Thymus (tissue), 11 donors: Measurements from ENCODE around the gene AVP. TPM values are rescaled to one million over a fixed set of nuclear protein-coding genes. Genes with fewer than 3 reads are reported as not detected.
"Not testable (repeated sequence)": the region's sequence is repeated elsewhere in the genome, so short reads cannot be mapped to it uniquely, and the experiment has no call there.

Source experiments
- DNase-seq, 9 donors: peaks; one replicate each; pipeline ENCODE4 v3.0.0-alpha.2; 2013; ENCODE audit warnings: low spot score in 9 of 9, low read depth in 6 of 9, missing footprints in 1 of 9
- H3K27ac ChIP-seq, 2 donors: one replicate each; pipeline ENCODE4 v1.5.1; 2013; ENCODE audit warnings: control low read depth in 1 of 2, low read depth in 1 of 2, low read length in 1 of 2, mild to moderate bottlenecking in 1 of 2, moderate library complexity in 1 of 2
- H3K27me3 ChIP-seq, 2 donors: one replicate each; pipeline ENCODE4 v1.5.1; 2013; ENCODE audit warnings: low read length in 1 of 2; ENCODE audit not compliant: control insufficient read depth in 2 of 2, insufficient read depth in 1 of 2
- H3K36me3 ChIP-seq, 2 donors: one replicate each; pipeline ENCODE4 v1.5.1; 2013; ENCODE audit warnings: low read length in 1 of 2, mild to moderate bottlenecking in 1 of 2, moderate library complexity in 1 of 2; ENCODE audit not compliant: control insufficient read depth in 2 of 2, insufficient read depth in 2 of 2
- H3K4me1 ChIP-seq, 2 donors: one replicate each; pipeline ENCODE4 v1.5.1; 2013; ENCODE audit warnings: low read length in 2 of 2; ENCODE audit not compliant: control insufficient read depth in 2 of 2, insufficient read depth in 2 of 2
- H3K4me3 ChIP-seq, 2 donors: one replicate each; pipeline ENCODE4 v1.5.1; 2013; ENCODE audit warnings: low read length in 2 of 2, control low read depth in 1 of 2, mild to moderate bottlenecking in 1 of 2
- H3K9me3 ChIP-seq, 2 donors: one replicate each; pipeline ENCODE4 v1.5.1; 2013; ENCODE audit warnings: low read length in 1 of 2, mild to moderate bottlenecking in 1 of 2; ENCODE audit not compliant: control insufficient read depth in 2 of 2, insufficient read depth in 1 of 2
- WGBS: extraction: QIAGEN DNeasy Blood & Tissue Kit; methylation state at CpG from one replicate; pipeline ENCODE4 v1.1.7; 2013; 5-methylcytosine and 5-hydroxymethylcytosine counted together
- polyA plus RNA-seq: library from polyadenylated mRNA; stranded (reverse); fragments of 200-250 nt; gene quantifications from one replicate; pipeline ENCODE4 v1.2.3, GENCODE V29; 2013
- total RNA-seq: library from RNA; stranded (reverse); fragments of 120-200 nt; gene quantifications from one replicate; pipeline ENCODE4 v1.2.4, GENCODE V29; 2013
- donor health status: healthy.

The AVP gene
- total and polyA plus RNA-seq, 2 donors = 0.33 to 5.2 TPM

GRCh38 chr20:3081641-3082040 lies 2.9 kb downstream of the AVP start:
- 82% methylated on average over 11 of the region's 11 CpGs for WGBS
- H3K4me3 ChIP-seq = no peak overlapping the region
- DNase-seq = no peak
- H3K36me3 ChIP-seq = no peaks in the 10 kb centered on the region
- H3K27ac ChIP-seq = no peak overlapping the region
- H3K27me3 ChIP-seq = peaks cover 45 to 65% of the 10 kb centered on the region in 2 donors
- H3K9me3 ChIP-seq = no peaks in the 10 kb centered on the region
- H3K4me1 ChIP-seq = no peaks in the 10 kb centered on the region

- DNase-seq = no peak
- Histone ChIP-seq H3K36me3 (no peaks in the 10 kb centered on the region), H3K4me3 (no peak overlapping the region), H3K4me1 (no peaks in the 10 kb centered on the region), H3K27ac (no peak overlapping the region), H3K9me3 (no peaks in the 10 kb centered on the region), H3K27me3 (peaks cover 45 to 68% of the 10 kb centered on the region in 2 donors)
- WGBS = 77% methylated on average over 6 of the region's 6 CpGs
Observed at GRCh38 chr20:3080939-3081388, 3.6 kb downstream of the AVP start.

DNA sequence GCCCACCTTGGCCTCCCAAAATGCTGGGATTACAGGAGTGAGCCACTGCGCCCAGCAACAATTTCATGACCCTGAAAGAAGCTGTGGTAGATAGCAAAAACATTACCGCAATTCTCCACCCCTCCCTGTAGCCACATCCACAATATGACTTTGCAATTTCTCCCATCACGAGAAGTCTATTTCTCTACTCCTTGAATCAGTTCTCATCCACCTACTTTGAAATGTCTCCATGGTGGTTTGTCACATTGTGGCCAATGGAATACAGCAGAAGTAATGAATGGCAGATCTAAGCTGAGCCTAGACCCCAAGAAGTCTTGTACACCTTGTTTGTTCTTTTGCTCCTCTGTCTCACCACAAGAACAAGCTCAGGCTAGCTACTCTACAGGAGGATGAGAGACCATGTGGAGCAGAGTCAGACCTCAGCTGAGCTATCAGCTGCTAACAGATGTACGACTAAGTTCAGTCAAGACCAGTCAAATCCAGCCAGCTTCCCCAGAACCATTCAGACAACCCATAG lies 6.8 kb downstream of the AVP start:
- Histone ChIP-seq H3K4me1 (no peaks in the 10 kb centered on the region), H3K4me3 (no peak overlapping the region), H3K9me3 (peaks cover 0 to 2% of the 10 kb centered on the region in 2 donors), H3K36me3 (no peaks in the 10 kb centered on the region), H3K27ac (no peak overlapping the region), H3K27me3 (peaks cover 30 to 49% of the 10 kb centered on the region in 2 donors)
- no peak for DNase-seq
- 6% methylated on average over 4 of the region's 4 CpGs for WGBS

GRCh38 chr20:3075315-3075714 lies 9.2 kb downstream of the AVP start:
- peaks cover 21 to 48% of the 10 kb centered on the region in 2 donors for H3K27me3 ChIP-seq
- H3K9me3 ChIP-seq, H3K4me3 ChIP-seq, H3K4me1 ChIP-seq, DNase-seq, H3K27ac ChIP-seq, H3K36me3 ChIP-seq: not testable (repeated sequence)
- WGBS = 89% methylated on average over 6 of the region's 6 CpGs

DNA sequence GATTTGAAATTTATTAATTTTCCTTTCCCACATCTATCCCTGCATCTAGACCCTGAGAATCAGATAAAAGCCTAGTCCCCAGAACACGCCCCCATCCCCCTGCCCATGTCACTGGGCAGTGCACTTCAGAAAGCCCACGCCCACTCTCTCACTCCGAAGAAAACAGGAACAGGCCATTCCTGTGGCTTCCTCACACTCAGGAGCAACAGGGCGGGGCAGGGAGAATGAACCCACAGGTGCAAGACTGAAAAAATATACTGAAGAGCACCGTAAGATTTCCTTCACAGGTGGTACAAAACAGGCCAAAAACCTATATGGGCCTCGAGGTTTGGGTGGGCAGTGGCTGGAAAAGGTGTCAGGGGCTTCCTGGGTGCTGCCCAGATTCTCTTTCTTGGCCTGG lies 9.7 kb downstream of the AVP start:
- Histone ChIP-seq H3K27me3 (peaks cover 20 to 44% of the 10 kb centered on the region in 2 donors), H3K4me1 (peaks cover 0 to 3% of the 10 kb centered on the region in 2 donors), H3K9me3 (peaks cover 0 to 2% of the 10 kb centered on the region in 2 donors), H3K36me3 (no peaks in the 10 kb centered on the region), H3K27ac (no peak overlapping the region), H3K4me3 (no peak overlapping the region)
- no peak for DNase-seq
- WGBS = 24% methylated on average over 6 of the region's 6 CpGs

DNA sequence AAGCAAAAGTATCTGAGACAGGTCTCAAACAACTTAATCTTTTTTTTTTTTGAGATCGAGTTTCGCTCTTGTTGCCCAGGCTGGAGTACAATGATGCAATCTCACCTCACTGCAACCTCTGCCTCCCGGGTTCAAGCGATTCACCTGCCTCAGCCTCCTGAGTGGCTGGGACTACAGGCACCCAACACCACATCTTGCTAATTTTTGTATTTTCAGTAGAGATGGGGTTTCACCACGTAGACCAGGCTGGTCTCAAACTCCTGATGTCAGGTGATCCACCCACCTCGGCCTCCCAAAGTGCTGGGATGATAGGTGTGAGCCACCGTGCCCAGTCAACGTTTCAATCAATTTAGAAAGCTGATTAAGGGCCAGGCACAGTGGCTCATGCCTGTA lies 11.3 kb downstream of the AVP start:
- not testable (repeated sequence) for H3K9me3 ChIP-seq, DNase-seq, H3K4me1 ChIP-seq, H3K36me3 ChIP-seq, H3K4me3 ChIP-seq, H3K27ac ChIP-seq
- 95% methylated on average over 8 of the region's 8 CpGs for WGBS
- peaks cover 20 to 42% of the 10 kb centered on the region in 2 donors for H3K27me3 ChIP-seq

DNA sequence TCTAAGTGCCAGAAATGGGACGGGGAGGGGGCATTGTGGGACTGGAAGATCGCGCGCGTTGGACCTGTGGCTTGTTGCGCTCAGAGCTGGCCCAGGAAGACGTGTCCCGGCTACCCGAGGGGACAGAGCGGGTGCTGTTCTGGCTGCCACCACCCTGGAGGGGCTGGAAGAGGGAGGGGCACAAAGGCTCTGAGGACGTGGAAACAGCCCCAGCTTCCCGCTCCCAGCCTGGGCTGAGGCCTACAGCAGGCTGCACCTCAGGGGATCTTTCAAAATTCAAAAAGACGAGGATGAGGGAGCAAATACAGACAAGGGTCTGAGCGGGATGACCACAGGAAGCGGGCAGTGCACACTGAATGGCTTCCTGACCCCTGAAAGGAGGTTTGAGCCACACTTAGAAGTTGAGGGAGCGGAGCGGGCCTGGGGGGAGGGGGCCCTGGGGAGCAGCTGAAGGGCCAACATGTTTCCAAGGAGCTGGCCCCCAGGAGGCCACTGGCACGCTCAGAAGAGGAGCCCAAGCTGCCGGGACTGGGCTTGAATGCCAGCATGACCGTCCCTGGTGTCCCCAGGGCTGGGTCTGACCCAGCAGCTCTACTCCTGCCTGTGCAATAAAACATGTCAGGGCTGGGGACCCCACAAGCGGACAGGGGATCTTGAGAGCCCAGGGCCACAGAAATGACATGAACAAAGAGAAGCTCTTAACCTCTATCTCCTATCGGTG lies 11.8 kb downstream of the AVP start:
- Histone ChIP-seq H3K4me1 (peaks cover 0 to 3% of the 10 kb centered on the region in 2 donors), H3K9me3 (peaks cover 0 to 2% of the 10 kb centered on the region in 2 donors), H3K4me3 (peak overlapping the region in 1 of 2 donors; percentile 57), H3K27ac (no peak overlapping the region), H3K36me3 (no peaks in the 10 kb centered on the region), H3K27me3 (peaks cover 20 to 42% of the 10 kb centered on the region in 2 donors)
- WGBS = 82% methylated on average over 22 of the region's 22 CpGs
- DNase-seq = no peak

DNA sequence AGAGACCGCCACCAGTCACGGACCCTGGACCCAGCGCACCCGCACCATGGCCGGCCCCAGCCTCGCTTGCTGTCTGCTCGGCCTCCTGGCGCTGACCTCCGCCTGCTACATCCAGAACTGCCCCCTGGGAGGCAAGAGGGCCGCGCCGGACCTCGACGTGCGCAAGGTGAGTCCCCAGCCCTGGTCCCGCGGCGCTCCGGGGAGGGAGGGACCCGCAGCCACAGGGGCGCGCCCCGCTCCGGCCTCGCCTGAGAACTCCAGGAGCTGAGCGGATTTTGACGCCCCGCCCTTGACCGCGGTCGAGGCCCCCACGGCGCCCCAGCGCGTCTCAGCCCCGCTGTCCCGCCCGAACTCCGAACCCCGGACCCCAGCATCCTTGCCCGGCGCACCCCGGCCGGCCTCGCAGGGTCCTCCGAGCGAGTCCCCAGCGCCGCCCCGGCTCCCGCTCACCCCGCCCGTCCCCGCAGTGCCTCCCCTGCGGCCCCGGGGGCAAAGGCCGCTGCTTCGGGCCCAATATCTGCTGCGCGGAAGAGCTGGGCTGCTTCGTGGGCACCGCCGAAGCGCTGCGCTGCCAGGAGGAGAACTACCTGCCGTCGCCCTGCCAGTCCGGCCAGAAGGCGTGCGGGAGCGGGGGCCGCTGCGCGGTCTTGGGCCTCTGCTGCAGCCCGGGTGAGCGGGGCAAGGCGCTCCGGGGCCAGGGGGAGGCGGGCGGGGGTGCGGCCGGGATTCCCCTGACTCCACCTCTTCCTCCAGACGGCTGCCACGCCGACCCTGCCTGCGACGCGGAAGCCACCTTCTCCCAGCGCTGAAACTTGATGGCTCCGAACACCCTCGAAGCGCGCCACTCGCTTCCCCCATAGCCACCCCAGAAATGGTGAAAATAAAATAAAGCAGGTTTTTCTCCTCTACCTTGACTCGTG lies 12.7 kb downstream of the AVP start, which contains the start of gene OXT:
Gene OXT (plus strand): TSS at position 11 of the 920 bp plus-strand sequence. CDS start 36 bp downstream, at position 47.
- Histone ChIP-seq H3K4me3 (peak within 1 kb of the TSS in 1 of 2 donors; percentile 57), H3K36me3 (no peaks in the 10 kb centered on the region), H3K27me3 (peaks cover 20 to 41% of the 10 kb centered on the region in 2 donors), H3K27ac (no peak within 1 kb of the TSS), H3K4me1 (peaks cover 0 to 3% of the 10 kb centered on the region in 2 donors), H3K9me3 (peaks cover 0 to 2% of the 10 kb centered on the region in 2 donors)
- 8% methylated on average over 95 of the region's 95 CpGs for WGBS
- peak in 4 of 9 donors; percentile 40 to 68 (median 54) for DNase-seq

GRCh38 chr20:3071266-3071609 lies 13.3 kb downstream of the AVP start:
- no peaks in the 10 kb centered on the region for H3K36me3 ChIP-seq
- H3K4me3 ChIP-seq = peak overlapping the region in 1 of 2 donors; percentile 57
- WGBS = 71% methylated on average over 16 of the region's 16 CpGs
- peaks cover 20 to 40% of the 10 kb centered on the region in 2 donors for H3K27me3 ChIP-seq
- no peak overlapping the region for H3K27ac ChIP-seq
- H3K9me3 ChIP-seq = peaks cover 0 to 2% of the 10 kb centered on the region in 2 donors
- peaks cover 0 to 3% of the 10 kb centered on the region in 2 donors for H3K4me1 ChIP-seq
- DNase-seq = no peak
